HK-2 (cell line): ENCODE data around the gene VAV2.

Experiments used
- DNase-seq: peaks from one replicate; pipeline ENCODE4 v3.0.0-alpha.2; 2018; ENCODE audit not compliant: unreplicated experiment

The VAV2 gene

DNA sequence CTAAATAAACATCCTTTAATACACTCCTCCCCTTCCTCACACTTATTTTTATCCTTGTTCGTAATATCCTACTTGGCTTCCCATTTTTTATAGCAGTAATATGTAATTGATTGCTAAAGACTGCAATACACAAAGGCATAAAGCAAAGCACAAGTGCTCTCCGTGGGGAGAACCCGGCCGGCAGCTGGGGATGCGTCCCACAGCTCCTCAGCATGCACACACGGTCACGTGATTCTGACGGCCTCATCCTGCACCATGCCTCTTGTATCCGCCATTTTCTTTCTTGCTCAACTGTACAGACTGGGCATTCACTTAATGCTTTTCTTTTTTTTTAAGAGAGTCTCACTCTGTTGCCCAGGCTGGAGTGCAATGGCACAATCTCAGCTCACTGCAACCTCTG is 36.0 kb upstream of the VAV2 start:
- DNase-seq: no peak

GRCh38 chr9:134027561-134027960 is 35.4 kb upstream of the VAV2 start:
- no peak for DNase-seq

DNA sequence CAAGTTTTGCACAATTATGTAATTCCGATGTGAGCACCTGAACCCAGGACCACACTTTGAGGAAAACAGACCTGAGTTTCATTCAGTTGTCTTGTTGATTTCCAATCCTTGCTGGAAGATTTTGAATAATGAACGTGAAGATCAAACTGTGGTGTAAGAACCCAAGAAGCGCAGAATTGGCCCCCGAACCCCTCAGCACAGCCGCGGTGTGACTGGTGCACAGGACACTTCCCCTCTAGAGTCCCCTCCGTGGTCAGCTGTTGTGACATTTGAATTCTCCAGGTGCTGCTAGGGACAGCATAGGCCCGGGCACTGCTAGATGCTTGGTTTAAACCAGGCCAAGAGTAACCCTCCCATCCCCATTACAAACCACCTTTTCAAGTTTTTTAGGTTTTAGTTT is 34.9 kb upstream of the VAV2 start:
- DNase-seq: no peak

- no peak for DNase-seq
Observed at GRCh38 chr9:134026581-134026980, 34.5 kb upstream of the VAV2 start.

DNA sequence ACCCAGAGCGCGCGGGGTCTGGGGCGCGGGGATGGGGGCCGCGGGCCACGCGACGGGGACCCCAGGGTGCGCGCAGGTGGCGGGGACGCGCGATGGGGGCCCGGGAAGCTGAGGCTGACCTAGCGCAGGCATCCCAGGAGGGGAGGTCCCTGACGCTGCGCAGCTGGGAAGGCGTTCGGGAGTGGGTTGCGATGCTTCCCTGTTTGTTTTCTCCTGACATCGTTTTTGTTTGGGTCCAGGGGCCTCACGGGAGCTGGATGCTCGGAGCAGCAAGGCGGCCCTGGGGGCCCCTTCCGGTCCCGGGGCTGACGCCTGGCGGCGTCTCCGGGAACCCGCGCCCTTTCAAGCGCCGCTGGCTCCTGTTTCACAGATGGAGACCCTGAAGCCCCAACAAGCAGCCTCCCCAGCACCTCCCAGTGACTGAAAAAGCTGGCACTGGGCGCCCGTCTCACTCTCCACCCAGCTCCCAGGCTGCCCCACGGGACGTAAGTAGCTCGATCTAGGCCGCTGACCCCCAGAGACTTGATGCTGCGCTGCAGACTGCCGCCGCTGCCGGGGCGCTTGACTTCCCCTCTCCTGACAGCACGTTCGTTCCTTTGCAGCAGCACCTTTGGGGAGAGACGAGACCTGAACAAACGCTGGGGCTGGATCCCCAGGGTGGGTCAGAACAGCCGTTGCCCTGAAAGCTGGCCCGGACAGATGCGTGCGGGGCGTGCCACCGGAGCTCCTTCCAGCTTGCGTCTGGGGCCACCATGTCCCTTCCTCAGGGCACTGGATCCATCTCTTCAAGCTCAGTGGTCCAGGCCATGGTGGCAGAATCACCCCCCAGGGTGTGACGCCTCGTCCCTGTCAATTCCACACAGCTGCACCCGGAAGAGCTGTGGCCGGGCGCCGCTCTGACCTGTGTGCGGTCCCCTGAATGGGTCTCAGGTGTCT is 33.8 kb upstream of the VAV2 start:
- DNase-seq: peak; percentile 42

DNA sequence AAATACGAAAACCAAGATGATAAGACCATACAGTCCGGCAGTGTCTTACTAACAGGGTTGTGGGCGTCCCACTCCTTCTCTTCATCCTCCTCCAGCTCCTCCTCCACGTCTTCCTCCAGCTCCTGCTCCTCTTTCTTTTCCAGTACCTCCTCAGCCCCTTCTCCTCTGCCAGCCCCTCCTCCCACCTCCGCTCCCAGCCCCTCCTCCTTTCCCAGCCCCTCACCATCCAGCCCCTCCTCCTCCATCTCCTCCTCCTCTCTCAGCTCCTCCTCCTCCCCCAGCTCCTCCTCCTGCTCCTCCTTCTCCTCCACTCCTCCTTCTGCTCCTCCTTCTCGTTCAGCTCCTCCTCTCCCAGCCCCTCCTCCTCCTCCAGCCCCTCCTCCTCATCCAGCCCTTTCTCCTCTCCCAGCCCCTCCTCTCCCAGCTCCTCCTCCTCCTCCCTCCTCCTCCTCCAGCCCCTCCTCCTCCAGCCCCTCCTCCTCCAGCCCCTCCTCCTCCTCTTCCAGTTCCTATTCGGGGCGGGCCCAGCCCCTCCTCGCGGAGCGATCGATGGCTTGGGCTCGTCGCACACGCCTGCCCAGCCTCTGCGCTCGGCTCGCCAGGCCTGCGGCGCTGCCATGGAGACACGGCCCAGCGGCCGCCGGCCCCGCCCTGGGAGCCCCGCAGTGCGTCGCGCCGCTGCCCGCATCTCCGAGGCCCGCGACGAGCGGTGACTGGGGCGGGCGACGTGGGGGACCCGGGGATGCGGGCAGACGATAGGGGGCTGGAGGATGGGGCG is 32.9 kb upstream of the VAV2 start, which contains the start of gene BRD3OS:
TSS of gene BRD3OS (plus strand) at position 654 of the 778 bp plus-strand sequence. CDS start 1,267 bp downstream, outside the sequence.
- DNase-seq: peak; percentile 100

- no peak for DNase-seq
Observed at GRCh38 chr9:134024214-134024792, 32.2 kb upstream of the VAV2 start.

DNA sequence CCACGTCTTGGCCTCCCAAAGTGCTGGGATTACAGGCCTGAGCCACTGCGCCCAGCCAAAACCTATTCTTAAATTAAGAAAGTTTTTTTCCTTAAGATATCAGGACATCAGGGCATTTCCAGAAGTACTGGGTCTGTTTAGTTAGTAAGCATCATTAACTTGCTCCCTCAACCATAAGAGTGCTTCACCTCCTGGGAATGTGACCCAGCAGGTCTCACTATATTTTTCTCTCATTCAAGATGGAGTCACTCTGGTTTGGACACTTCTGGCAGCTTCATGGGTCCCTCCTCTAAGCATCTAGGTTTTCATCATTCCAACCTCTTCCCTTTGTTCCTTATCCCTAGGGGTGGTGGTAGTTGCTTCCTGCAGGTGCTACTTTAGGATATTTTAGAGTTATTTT is 22.8 kb upstream of the VAV2 start:
- DNase-seq: no peak

GRCh38 chr9:134011401-134011800 is 19.3 kb upstream of the VAV2 start:
- no peak for DNase-seq

- no peak for DNase-seq
Observed at GRCh38 chr9:134010310-134011173, 18.4 kb upstream of the VAV2 start.

- no peak for DNase-seq
Observed at GRCh38 chr9:134007571-134007970, 15.4 kb upstream of the VAV2 start.

GRCh38 chr9:134007150-134007549 is 15.0 kb upstream of the VAV2 start:
- no peak for DNase-seq

DNA sequence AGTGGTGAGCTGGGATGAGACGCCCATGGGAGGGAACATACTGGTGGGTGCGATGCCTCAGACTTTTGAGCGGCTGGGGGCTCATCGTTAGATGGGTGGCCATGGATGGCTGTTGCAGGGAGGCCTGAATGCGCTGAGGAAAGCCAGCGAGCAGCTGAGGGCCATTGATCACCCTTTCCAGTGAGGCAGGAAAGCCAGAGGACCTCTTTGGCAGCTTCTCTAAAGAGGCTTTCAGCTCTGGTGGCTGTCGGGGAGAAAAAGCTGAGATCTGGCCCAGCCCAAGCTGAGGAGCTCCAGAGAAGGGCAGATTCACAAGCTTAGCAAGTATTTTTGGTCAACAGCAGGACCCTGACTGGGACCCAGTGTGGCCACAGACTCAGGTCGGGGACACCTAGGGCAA is 13.3 kb upstream of the VAV2 start:
- no peak for DNase-seq

DNA sequence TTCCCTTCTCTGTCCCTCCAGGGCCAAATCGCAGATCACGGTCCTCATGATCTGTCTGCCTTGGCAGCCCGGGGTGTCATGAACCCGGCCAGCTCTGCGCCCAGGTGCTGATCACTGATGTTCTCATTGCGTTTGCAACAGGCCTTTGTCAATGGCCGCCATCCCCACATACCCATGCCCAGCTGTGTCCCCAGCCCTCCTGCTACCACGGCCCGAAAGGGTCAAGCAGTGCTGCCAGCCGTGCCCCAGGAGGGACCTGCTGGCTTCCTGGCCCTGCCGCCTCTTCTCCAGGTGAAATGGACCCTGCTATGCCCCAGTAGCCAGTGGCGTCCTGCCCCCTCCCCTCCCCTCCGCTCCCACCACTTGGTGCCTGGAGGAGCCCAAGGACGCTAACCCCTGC is 12.8 kb upstream of the VAV2 start:
- no peak for DNase-seq

DNA sequence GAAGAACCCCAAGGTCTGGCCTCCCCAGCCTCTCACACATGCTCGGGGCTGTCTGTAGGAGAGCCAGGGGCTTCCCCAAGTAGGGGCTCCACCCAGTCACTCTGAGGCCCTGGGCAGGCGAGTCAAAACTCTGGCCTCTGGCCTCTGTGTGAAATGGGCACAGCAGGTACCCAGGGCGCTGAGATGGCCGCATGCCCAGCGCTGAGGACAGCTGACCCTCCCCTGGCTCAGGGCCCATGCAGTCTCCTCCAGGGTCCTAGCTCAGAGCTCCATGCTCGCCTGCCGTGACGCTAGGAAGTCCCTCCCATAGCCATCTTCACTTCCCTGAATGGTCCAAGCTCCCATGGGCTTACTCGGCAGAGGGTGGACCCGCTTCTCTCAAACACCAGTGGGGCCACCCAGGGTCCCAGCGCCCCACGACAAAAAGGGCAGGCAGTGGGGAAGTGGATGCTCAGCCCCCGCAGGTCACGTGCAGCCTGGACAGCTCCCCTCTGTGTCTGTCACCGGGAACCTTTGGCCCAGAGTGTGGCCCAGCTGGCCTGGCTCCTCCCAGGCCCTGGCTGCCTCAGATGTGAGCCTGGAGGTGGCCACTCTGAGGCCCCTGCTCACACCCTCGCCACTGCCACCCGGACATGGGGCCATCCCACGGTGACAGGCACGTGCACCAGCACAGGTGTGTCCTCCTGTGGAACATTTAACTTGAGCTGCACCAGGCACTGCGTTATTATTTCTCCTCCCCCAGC is 12.2 kb upstream of the VAV2 start:
- no peak for DNase-seq

DNA sequence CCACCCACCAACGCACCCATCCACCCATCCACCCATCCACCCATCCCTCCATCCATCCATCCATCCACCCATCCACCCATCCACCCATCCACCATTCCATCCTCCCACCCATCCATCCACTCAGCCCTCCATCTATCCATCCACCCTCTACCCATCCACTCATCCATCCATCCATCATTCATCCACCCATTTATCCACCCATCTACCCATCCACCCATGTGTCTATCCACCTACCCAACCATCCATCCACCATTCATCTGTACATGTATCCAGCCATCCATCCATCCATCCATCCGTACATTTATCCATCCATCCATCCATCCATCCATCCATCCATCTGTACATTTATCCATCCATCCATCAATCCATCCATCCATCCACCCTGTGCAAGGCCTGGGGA is 11.1 kb upstream of the VAV2 start:
- DNase-seq: no peak

GRCh38 chr9:134002796-134003195 is 10.7 kb upstream of the VAV2 start:
- DNase-seq: no peak

DNA sequence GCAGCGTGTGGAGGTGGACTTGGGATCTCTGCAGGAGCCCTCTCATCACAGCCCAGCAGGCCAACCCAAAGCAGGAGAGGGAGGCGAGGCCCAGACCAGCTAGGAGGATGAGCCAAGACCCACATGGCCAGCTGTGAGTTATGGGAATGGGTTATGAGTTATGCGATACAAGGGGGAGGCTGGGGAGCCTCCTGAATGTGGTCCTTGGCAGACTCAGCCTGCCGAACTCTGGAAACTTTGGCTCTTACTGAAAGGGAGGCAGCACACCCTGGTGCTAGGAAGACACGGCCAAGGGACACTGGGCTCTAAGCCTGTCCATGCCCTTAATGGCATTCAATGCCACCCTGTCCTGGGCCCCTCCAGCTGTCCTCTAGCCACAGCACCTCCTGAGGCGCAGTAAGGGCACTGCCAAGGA is 7.7 kb upstream of the VAV2 start:
- DNase-seq: no peak

GRCh38 chr9:133998915-133999595 is 6.9 kb upstream of the VAV2 start:
- no peak for DNase-seq

DNA sequence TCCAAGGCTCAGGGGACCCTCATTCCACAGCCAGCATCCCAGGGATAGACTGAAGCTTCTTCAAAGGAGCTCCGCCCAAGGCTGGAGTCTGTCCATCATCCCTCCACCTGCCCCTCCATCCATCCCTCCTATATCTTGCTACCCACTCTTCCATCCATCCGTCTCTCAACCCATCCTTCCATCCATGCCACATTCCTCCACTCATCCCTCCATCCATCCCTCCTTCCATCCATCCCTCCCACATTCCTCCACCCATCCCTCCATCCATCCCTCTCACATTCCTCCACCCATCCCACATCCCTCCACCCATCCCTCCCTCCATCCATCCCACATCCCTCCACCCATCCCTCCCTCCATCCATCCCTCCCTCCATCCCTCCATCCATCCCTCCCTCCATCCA is 5.5 kb upstream of the VAV2 start:
- DNase-seq: no peak
